PFSK-1 (cell line): Measurements from ENCODE around the gene SMIM7.

ENCODE experiments used
- FOXP2 ChIP-seq: optimal IDR thresholded peaks from 2 replicates; pipeline ENCODE3; 2011; ENCODE audit warnings: borderline replicate concordance, control low read depth, inconsistent platforms; ENCODE audit not compliant: insufficient read depth; ENCODE audit errors: extremely low read length, extremely low read depth
- POLR2AphosphoS5 ChIP-seq: IDR thresholded peaks from 2 replicates; pipeline ENCODE4 v1.6.1; 2012; ENCODE audit warnings: low read depth, mild to moderate bottlenecking, control low read depth, low read length, moderate library complexity
- SIN3A ChIP-seq: IDR thresholded peaks from 2 replicates; pipeline ENCODE4 v1.6.1; 2012; ENCODE audit warnings: mild to moderate bottlenecking, low read length, moderate library complexity, borderline replicate concordance; ENCODE audit not compliant: insufficient read depth
- TAF1 ChIP-seq: IDR thresholded peaks from 2 replicates; pipeline ENCODE4 v1.6.1; 2012; ENCODE audit warnings: low read length, control low read depth, borderline replicate concordance; ENCODE audit not compliant: insufficient read depth
- TF ChIP-seq, protein P1 (sequence below), 2 experiments: IDR thresholded peaks; 2 replicates each; pipeline versions ENCODE4 v1.6.1 to v1.8.0; 2011 to 2012; ENCODE audit warnings: low read depth in 2 of 2, low read length in 2 of 2, control low read depth in 1 of 2, inconsistent platforms in 1 of 2, mild to moderate bottlenecking in 1 of 2, moderate library complexity in 1 of 2; ENCODE audit not compliant: insufficient read depth in 1 of 2

Gene SMIM7

DNA sequence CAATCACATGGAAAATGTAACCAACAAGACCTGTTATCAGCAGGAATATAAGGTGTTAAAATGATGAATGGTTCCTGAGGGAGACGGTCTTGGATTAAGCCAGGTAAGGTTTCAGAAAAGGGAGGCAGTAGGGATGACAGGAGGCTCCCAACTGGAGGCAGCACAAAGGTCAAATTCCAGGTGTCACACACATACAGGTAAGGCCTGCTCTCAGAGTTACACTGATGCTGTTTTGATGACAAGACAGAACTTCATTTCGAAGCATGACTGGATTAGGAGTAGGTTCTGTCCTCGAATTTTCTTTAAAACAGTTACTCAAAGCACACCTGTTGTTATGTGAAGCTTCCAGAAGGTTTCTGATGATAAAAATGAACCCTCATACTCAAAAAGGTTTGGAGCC is 39.4 kb downstream of the SMIM7 start:
- TF ChIP-seq POLR2AphosphoS5: no peak
- TF ChIP-seq TAF1: no peak
- TF ChIP-seq SIN3A: no peak
- TF ChIP-seq FOXP2: no peak
- TF ChIP-seq, protein P1, sequence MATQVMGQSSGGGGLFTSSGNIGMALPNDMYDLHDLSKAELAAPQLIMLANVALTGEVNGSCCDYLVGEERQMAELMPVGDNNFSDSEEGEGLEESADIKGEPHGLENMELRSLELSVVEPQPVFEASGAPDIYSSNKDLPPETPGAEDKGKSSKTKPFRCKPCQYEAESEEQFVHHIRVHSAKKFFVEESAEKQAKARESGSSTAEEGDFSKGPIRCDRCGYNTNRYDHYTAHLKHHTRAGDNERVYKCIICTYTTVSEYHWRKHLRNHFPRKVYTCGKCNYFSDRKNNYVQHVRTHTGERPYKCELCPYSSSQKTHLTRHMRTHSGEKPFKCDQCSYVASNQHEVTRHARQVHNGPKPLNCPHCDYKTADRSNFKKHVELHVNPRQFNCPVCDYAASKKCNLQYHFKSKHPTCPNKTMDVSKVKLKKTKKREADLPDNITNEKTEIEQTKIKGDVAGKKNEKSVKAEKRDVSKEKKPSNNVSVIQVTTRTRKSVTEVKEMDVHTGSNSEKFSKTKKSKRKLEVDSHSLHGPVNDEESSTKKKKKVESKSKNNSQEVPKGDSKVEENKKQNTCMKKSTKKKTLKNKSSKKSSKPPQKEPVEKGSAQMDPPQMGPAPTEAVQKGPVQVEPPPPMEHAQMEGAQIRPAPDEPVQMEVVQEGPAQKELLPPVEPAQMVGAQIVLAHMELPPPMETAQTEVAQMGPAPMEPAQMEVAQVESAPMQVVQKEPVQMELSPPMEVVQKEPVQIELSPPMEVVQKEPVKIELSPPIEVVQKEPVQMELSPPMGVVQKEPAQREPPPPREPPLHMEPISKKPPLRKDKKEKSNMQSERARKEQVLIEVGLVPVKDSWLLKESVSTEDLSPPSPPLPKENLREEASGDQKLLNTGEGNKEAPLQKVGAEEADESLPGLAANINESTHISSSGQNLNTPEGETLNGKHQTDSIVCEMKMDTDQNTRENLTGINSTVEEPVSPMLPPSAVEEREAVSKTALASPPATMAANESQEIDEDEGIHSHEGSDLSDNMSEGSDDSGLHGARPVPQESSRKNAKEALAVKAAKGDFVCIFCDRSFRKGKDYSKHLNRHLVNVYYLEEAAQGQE (IDR thresholded peaks at IDR 0.05; ENCODE audit: insufficient read depth in 1 of 2, low read depth in 2 of 2, low read length in 2 of 2): no peak

DNA sequence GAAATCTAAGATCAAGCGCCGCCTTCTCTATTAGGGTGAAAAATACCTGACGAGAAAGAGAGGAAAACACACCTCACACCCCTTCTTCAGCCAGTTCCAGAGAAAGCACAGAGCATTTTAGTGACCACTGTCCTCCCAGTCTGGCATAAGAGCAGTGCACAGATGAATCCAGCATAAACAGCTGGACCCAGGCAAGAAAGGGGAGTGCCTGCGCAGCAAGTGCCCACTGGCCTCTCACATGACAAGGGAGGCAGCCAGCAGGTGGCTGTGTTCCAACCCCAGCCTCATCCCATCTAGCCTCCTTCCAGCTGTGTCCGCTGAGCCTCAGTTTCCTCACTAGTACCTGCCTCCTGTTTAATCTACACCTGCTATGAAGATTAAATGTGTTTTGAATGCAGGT is 39.9 kb downstream of the SMIM7 start:
- TF ChIP-seq, protein P1 (IDR thresholded peaks at IDR 0.05; ENCODE audit: insufficient read depth in 1 of 2, low read depth in 2 of 2, low read length in 2 of 2): no peak
- TF ChIP-seq FOXP2 (no peak), TAF1 (no peak), SIN3A (no peak), POLR2AphosphoS5 (no peak)

DNA sequence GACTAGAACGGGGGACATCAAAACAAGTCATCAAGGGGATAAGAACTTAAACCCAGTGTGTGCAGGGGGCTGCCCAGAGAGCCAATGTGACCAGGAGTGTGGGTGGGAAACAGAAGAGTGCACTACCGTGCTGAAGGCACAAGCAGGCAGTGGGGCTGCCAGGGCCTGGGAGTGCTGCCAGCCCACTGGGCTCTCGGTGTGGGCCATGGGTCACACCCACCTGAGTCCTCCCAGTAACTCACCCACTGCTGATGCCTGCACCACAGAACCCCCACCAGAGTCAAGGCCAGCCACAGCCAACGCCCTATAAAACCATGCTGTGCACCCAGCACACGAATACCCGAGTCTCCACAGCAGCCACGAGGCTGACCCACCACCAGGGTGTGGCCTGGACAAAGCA is 40.5 kb downstream of the SMIM7 start:
- TF ChIP-seq POLR2AphosphoS5 (no peak), SIN3A (no peak), TAF1 (no peak), FOXP2 (no peak)
- TF ChIP-seq, protein P1 (IDR thresholded peaks at IDR 0.05; ENCODE audit: insufficient read depth in 1 of 2, low read depth in 2 of 2, low read length in 2 of 2): no peak

DNA sequence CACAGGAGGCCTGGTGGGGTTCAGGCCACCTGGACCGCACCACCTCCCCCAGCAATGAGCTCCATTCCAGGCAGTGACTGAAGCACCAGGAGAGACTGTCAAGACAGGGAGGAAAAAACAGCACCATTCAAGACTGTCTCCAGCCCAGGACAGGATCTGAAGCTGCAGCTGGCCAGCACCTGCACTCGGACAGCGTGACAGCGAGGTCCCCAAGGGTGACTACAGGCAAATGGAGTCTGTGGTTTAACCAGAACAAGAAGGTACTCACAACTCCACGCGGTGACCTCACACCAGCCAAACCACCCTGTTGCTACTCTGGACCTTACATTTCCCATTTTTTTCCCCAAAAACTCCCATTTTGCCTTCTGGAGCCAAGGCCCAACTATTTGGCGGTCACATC is 41.7 kb downstream of the SMIM7 start:
- TF ChIP-seq, protein P1 (IDR thresholded peaks at IDR 0.05; ENCODE audit: insufficient read depth in 1 of 2, low read depth in 2 of 2, low read length in 2 of 2): no peak
- no peak for TF ChIP-seq SIN3A
- TF ChIP-seq POLR2AphosphoS5: no peak
- TF ChIP-seq FOXP2: no peak
- TF ChIP-seq TAF1: no peak

DNA sequence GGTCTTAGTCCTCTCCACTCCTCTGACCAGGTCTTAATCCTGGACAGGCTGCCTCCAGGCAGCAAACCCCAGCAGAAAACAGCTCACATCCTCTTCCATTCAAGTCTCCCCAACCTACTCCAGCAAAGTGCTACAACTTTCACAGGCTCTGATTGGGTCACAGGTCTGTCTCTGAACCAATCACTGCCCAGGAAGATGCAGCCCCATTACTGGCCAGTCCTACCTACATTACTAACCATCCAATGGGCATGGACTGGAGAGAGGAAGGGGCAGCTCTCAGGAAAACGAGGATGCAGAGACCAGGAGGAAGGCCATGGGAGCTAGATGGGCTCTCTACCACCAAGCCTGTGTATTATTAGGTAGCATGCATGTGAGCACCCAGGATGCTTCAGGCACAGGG is 44.1 kb downstream of the SMIM7 start:
- TF ChIP-seq TAF1 (no peak), SIN3A (no peak), POLR2AphosphoS5 (no peak)
